Gastrocnemius medialis (tissue), 4 donors: ENCODE measurements around the gene ALOX5AP. TPM values are rescaled to one million over a fixed set of nuclear protein-coding genes. Genes with fewer than 3 reads are reported as not detected.

Source experiments
- ATAC-seq, 2 donors: fragments of 150-250 bp; one replicate each; pipeline ENCODE4 v1.9.1; 2016
- DNase-seq, 2 donors: peaks; one replicate each; pipeline ENCODE4 v3.0.0-alpha.2; 2019
- H3K27ac ChIP-seq, 4 donors: fragments of 200-600 bp; sonication (generic); 1 replicate in 1 of 4; 2 replicates in 3 of 4; pipeline ENCODE4 v1.5.1; 2016 to 2018; ENCODE audit warnings: mild to moderate bottlenecking in 2 of 4, moderate library complexity in 1 of 4
- H3K27me3 ChIP-seq, 3 donors: fragments of 200-600 bp; sonication (generic) in 2 of 3; 1 replicate in 1 of 3; 2 replicates in 2 of 3; pipeline versions ENCODE4 v1.5.1 to v1.6.0; 2016 to 2019; ENCODE audit warnings: mild to moderate bottlenecking in 1 of 3, moderate library complexity in 1 of 3
- H3K36me3 ChIP-seq, 2 donors: fragments of 200-600 bp; sonication (generic) in 1 of 2; one replicate each; pipeline ENCODE4 v1.5.1; 2017 to 2018
- H3K4me1 ChIP-seq, 2 donors: fragments of 200-600 bp; sonication (generic) in 1 of 2; one replicate each; pipeline ENCODE4 v1.5.1; 2016 to 2017; ENCODE audit warnings: mild to moderate bottlenecking in 2 of 2
- H3K4me3 ChIP-seq, 4 donors: fragments of 200-600 bp; sonication (generic) in 3 of 4; 1 replicate in 1 of 4; 2 replicates in 3 of 4; pipeline ENCODE4 v1.5.1; 2016 to 2019; ENCODE audit warnings: mild to moderate bottlenecking in 2 of 4
- H3K9me3 ChIP-seq, 3 donors: fragments of 200-600 bp; sonication (generic) in 2 of 3; 1 replicate in 1 of 3; 2 replicates in 2 of 3; pipeline ENCODE4 v1.5.1; 2016 to 2019
- CTCF ChIP-seq, 5 experiments: fragments of 450-650 bp in 3 of 5; fragments of 200-600 bp in 2 of 5; sonication (generic) in 2 of 5; IDR thresholded peaks in 4 of 5; conservative IDR thresholded peaks in 1 of 5; 1 replicate in 4 of 5; 2 replicates in 1 of 5; pipeline ENCODE4 v1.5.1; 2016 to 2019; ENCODE audit warnings: antibody characterized with exemption in 5 of 5, mild to moderate bottlenecking in 3 of 5, moderate library complexity in 3 of 5
- POLR2A ChIP-seq, 2 donors: fragments of 450-650 bp; IDR thresholded peaks; one replicate each; pipeline ENCODE4 v1.6.1; 2017; ENCODE audit warnings: antibody characterized with exemption in 2 of 2, mild to moderate bottlenecking in 2 of 2, moderate library complexity in 2 of 2
- in situ Hi-C, 4 donors: fragments of 200-750 bp; cut with MboI; loops; one replicate each; pipeline versions ENCODE4 v1.15.0 to v1.8.0; 2017; ENCODE audit warnings: low sequenced_read_pairs in 4 of 4
- intact Hi-C: fragments of 100-400 bp; cut with DNase I; formaldehyde crosslinking; loops from one replicate; pipeline ENCODE4 v1.15.1; 2023; ENCODE audit warnings: low total_unique reads
- total RNA-seq, 4 donors: library from RNA; depleted of rRNA; stranded (reverse); fragments of >200 nt; gene quantifications; one replicate each; pipeline versions ENCODE4 v1.1.0 to v1.2.3, GENCODE V29; 2016

ALOX5AP gene
- total RNA-seq, 4 donors from 2014 or later: 5.3 to 9.1 (median 7.1) TPM

GRCh38 chr13:30757026-30757742 lies 21.8 kb downstream of the ALOX5AP start:
- in situ Hi-C loops (no loop called here), intact Hi-C loops (no loop called here)
- H3K4me1 ChIP-seq: peaks cover 11 to 23% of the 10 kb centered on the region in 2 donors
- H3K4me3 ChIP-seq: no peak overlapping the region
- TF ChIP-seq POLR2A (IDR thresholded peaks at IDR 0.05): no peak
- TF ChIP-seq CTCF (IDR thresholded peaks at IDR 0.05 in 4 of 5, conservative IDR thresholded peaks at IDR 0.05 in 1 of 5): no peak
- no peaks in the 10 kb centered on the region for H3K9me3 ChIP-seq
- ATAC-seq (no peak), DNase-seq (no peak)
- H3K27me3 ChIP-seq: no peaks in the 10 kb centered on the region
- no peak overlapping the region for H3K27ac ChIP-seq
- H3K36me3 ChIP-seq: no peaks in the 10 kb centered on the region

GRCh38 chr13:30759748-30760147 lies 24.4 kb downstream of the ALOX5AP start:
- Histone ChIP-seq H3K4me1 (peaks cover under 1 to 10% of the 10 kb centered on the region in 2 donors), H3K27me3 (no peaks in the 10 kb centered on the region), H3K4me3 (no peak overlapping the region), H3K27ac (no peak overlapping the region), H3K36me3 (no peaks in the 10 kb centered on the region), H3K9me3 (no peaks in the 10 kb centered on the region)
- in situ Hi-C loops: no loop called here
- DNase-seq (no peak), ATAC-seq (no peak)
- intact Hi-C loops: no loop called here
- TF ChIP-seq POLR2A (IDR thresholded peaks at IDR 0.05): no peak
- no peak for TF ChIP-seq CTCF (IDR thresholded peaks at IDR 0.05 in 4 of 5, conservative IDR thresholded peaks at IDR 0.05 in 1 of 5)

DNA sequence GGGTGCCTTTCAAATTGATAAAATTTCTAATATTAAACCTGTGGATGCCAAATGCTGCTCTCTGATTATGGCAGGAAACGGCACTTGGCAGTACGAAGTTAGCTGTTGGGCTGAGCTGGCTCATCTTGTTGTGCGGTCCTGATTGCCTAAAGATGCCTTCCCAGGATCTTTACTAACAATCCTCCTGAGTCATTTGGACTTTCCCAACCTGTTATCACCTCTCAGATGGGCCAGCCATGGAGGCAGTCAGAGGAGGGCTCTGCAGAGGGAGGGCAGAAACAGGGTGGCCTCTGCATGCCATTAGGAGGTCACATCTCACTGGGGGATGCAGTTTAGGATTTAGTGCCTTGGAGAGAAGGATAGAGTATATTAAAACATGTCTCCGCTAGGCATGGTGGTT lies 27.3 kb downstream of the ALOX5AP start:
- H3K4me3 ChIP-seq: no peak overlapping the region
- DNase-seq: no peak

GRCh38 chr13:30763786-30764413 lies 28.6 kb downstream of the ALOX5AP start:
- H3K4me3 ChIP-seq: no peak overlapping the region
- no peaks in the 10 kb centered on the region for H3K27me3 ChIP-seq
- ATAC-seq: no peak
- H3K4me1 ChIP-seq: no peaks in the 10 kb centered on the region
- no peak overlapping the region for H3K27ac ChIP-seq
- no peak for TF ChIP-seq POLR2A (IDR thresholded peaks at IDR 0.05)
- no peak for TF ChIP-seq CTCF (IDR thresholded peaks at IDR 0.05 in 4 of 5, conservative IDR thresholded peaks at IDR 0.05 in 1 of 5)
- in situ Hi-C loops: no loop called here
- H3K9me3 ChIP-seq: no peaks in the 10 kb centered on the region
- no peak for DNase-seq
- no peaks in the 10 kb centered on the region for H3K36me3 ChIP-seq
- intact Hi-C loops: no loop called here

More for the DNA sequence above, 27.3 kb downstream of the ALOX5AP start:
- TF ChIP-seq CTCF (IDR thresholded peaks at IDR 0.05 in 4 of 5, conservative IDR thresholded peaks at IDR 0.05 in 1 of 5): no peak
- no peak for TF ChIP-seq POLR2A (IDR thresholded peaks at IDR 0.05)
- Histone ChIP-seq H3K4me1 (no peaks in the 10 kb centered on the region), H3K27ac (no peak overlapping the region), H3K36me3 (no peaks in the 10 kb centered on the region), H3K9me3 (no peaks in the 10 kb centered on the region), H3K27me3 (no peaks in the 10 kb centered on the region)
- no peak for ATAC-seq
- in situ Hi-C loops (no loop called here), intact Hi-C loops (no loop called here)
